SH-SY5Y (cell line): ENCODE results near the gene FBP2.

Experiments
- GATA2 ChIP-seq: IDR thresholded peaks from 2 replicates; pipeline ENCODE4 v1.6.1; 2011; ENCODE audit warnings: mild to moderate bottlenecking, low read depth, low read length
- GATA3 ChIP-seq: IDR thresholded peaks from 2 replicates; pipeline ENCODE4 v1.6.1; 2011; ENCODE audit warnings: low read depth, mild to moderate bottlenecking, low read length, moderate library complexity

The FBP2 gene

GRCh38 chr9:94553029-94553938, 40.3 kb downstream of the FBP2 start:
- TF ChIP-seq GATA2 (no peak), GATA3 (no peak)

- TF ChIP-seq GATA3, result no peak
- no peak for TF ChIP-seq GATA2
Observed at GRCh38 chr9:94545940-94546339, 47.7 kb downstream of the FBP2 start.

- no peak for TF ChIP-seq GATA3
Observed at GRCh38 chr9:94538908-94539307, 54.7 kb downstream of the FBP2 start.

GRCh38 chr9:94534901-94535300, 58.7 kb downstream of the FBP2 start:
- no peak for TF ChIP-seq GATA3
- TF ChIP-seq GATA2, result no peak

- TF ChIP-seq GATA2, result no peak
- no peak for TF ChIP-seq GATA3
Observed at GRCh38 chr9:94533601-94534000, 60.0 kb downstream of the FBP2 start.

GRCh38 chr9:94533155-94533554, 60.5 kb downstream of the FBP2 start:
- TF ChIP-seq GATA3 (no peak), GATA2 (no peak)

GRCh38 chr9:94528886-94529285, 64.7 kb downstream of the FBP2 start:
- TF ChIP-seq GATA2 (no peak), GATA3 (no peak)

GRCh38 chr9:94526951-94527350, 66.7 kb downstream of the FBP2 start:
- no peak for TF ChIP-seq GATA3
- no peak for TF ChIP-seq GATA2

- no peak for TF ChIP-seq GATA2
- no peak for TF ChIP-seq GATA3
Observed at GRCh38 chr9:94526271-94526670, 67.4 kb downstream of the FBP2 start.

GRCh38 chr9:94525396-94526035, 68.1 kb downstream of the FBP2 start:
- TF ChIP-seq GATA3, result no peak
- no peak for TF ChIP-seq GATA2

- TF ChIP-seq GATA2, result no peak
- no peak for TF ChIP-seq GATA3
Observed at GRCh38 chr9:94517254-94517653, 76.4 kb downstream of the FBP2 start.

GRCh38 chr9:94514722-94515121, 78.9 kb downstream of the FBP2 start:
- TF ChIP-seq GATA3 (no peak), GATA2 (no peak)

- TF ChIP-seq GATA3 (no peak), GATA2 (no peak)
Observed at GRCh38 chr9:94511955-94512265, 81.7 kb downstream of the FBP2 start.

- no peak for TF ChIP-seq GATA2
- TF ChIP-seq GATA3, result no peak
Observed at GRCh38 chr9:94511134-94511954, 82.3 kb downstream of the FBP2 start.
